Measurements from ENCODE around the gene NEDD8. TPM values are rescaled to one million over a fixed set of nuclear protein-coding genes. Genes with fewer than 3 reads are reported as not detected.

The NEDD8 gene
- polyA plus RNA-seq, 1 donor from 2014 or later: 431 TPM

GRCh38 chr14:24231263-24232120, 675 bp downstream of the NEDD8 start (continued):
- TF ChIP-seq TAF1 (IDR thresholded peaks at IDR 0.05; ENCODE audit: low read depth) (no peak), SMC3 (conservative IDR thresholded peaks at IDR 0.05; ENCODE audit: poor library complexity) (no peak)

- Histone ChIP-seq H3K79me2 (replicated peaks; ENCODE audit: insufficient read depth, low read length) (peaks cover 37% of the 10 kb centered on the region), H3K27ac (ENCODE audit: low read length) (no peak overlapping the region), H2AFZ (ENCODE audit: low read depth, low read length) (no peak overlapping the region), H4K20me1 (ENCODE audit: insufficient read depth) (no peaks in the 10 kb centered on the region), H3K9ac (ENCODE audit: low read length) (no peak overlapping the region), H3K4me3 (ENCODE audit: low read length) (no peak overlapping the region), H3K9me3 (ENCODE audit: low read length) (no peaks in the 10 kb centered on the region), H3F3A (ENCODE audit: insufficient read depth, low read length, poor library complexity, severe bottlenecking) (no peaks in the 10 kb centered on the region), H3K9me2 (ENCODE audit: insufficient read depth, low read length) (no peaks in the 10 kb centered on the region), H3K27me3 (ENCODE audit: insufficient read depth, low read depth, low read length) (no peaks in the 10 kb centered on the region), H3K4me2 (ENCODE audit: low read length) (no peak overlapping the region), H3K36me3 (ENCODE audit: insufficient read depth, low read length) (no peaks in the 10 kb centered on the region)
- TF ChIP-seq CTCF (IDR thresholded peaks at IDR 0.05; ENCODE audit: poor library complexity, severe bottlenecking) (no peak), RAD21 (conservative IDR thresholded peaks at IDR 0.05) (no peak), MXI1 (conservative IDR thresholded peaks at IDR 0.05; ENCODE audit: poor library complexity, severe bottlenecking) (no peak), TAF1 (IDR thresholded peaks at IDR 0.05; ENCODE audit: low read depth) (no peak), EP300 (conservative IDR thresholded peaks at IDR 0.05; ENCODE audit: poor library complexity, severe bottlenecking) (no peak), SMC3 (conservative IDR thresholded peaks at IDR 0.05; ENCODE audit: poor library complexity) (no peak), EZH2 (IDR thresholded peaks at IDR 0.05; ENCODE audit: borderline replicate concordance, insufficient read depth, low read length, poor library complexity, severe bottlenecking) (no peak), POLR2AphosphoS5 (IDR thresholded peaks at IDR 0.05) (no peak)
- TF ChIP-seq, protein P1, sequence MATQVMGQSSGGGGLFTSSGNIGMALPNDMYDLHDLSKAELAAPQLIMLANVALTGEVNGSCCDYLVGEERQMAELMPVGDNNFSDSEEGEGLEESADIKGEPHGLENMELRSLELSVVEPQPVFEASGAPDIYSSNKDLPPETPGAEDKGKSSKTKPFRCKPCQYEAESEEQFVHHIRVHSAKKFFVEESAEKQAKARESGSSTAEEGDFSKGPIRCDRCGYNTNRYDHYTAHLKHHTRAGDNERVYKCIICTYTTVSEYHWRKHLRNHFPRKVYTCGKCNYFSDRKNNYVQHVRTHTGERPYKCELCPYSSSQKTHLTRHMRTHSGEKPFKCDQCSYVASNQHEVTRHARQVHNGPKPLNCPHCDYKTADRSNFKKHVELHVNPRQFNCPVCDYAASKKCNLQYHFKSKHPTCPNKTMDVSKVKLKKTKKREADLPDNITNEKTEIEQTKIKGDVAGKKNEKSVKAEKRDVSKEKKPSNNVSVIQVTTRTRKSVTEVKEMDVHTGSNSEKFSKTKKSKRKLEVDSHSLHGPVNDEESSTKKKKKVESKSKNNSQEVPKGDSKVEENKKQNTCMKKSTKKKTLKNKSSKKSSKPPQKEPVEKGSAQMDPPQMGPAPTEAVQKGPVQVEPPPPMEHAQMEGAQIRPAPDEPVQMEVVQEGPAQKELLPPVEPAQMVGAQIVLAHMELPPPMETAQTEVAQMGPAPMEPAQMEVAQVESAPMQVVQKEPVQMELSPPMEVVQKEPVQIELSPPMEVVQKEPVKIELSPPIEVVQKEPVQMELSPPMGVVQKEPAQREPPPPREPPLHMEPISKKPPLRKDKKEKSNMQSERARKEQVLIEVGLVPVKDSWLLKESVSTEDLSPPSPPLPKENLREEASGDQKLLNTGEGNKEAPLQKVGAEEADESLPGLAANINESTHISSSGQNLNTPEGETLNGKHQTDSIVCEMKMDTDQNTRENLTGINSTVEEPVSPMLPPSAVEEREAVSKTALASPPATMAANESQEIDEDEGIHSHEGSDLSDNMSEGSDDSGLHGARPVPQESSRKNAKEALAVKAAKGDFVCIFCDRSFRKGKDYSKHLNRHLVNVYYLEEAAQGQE (IDR thresholded peaks at IDR 0.05; ENCODE audit: borderline replicate concordance): no peak
These were observed 3.3 kb downstream of the NEDD8 start for GRCh38 chr14:24228902-24229301.

DNA sequence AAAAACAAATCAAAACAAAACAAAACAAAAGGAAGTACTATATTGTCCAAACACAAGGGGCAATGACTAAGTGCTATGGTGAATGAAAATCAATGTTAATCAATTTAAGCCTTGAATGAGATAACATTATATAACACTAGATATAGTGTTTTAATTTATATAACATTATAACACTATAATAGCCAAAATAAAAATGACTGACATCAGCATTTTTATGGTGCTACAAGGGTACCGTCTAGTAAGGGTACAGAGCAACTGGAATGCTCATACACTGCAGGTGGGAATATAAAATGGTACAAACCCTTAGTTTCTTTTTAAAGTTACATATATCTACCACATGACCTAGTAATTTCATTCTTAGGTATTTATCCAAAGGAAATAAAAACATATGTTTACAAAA, 5.7 kb downstream of the NEDD8 start:
- Histone ChIP-seq H3K79me2 (replicated peaks; ENCODE audit: insufficient read depth, low read length) (peaks cover 26% of the 10 kb centered on the region), H4K20me1 (ENCODE audit: insufficient read depth) (no peaks in the 10 kb centered on the region)
- no peak for TF ChIP-seq SMC3 (conservative IDR thresholded peaks at IDR 0.05; ENCODE audit: poor library complexity)
- TF ChIP-seq, protein P1 (IDR thresholded peaks at IDR 0.05; ENCODE audit: borderline replicate concordance): no peak
- no peak for TF ChIP-seq TAF1 (IDR thresholded peaks at IDR 0.05; ENCODE audit: low read depth)
- no peak for TF ChIP-seq CTCF (IDR thresholded peaks at IDR 0.05; ENCODE audit: poor library complexity, severe bottlenecking)
- no peak for TF ChIP-seq MXI1 (conservative IDR thresholded peaks at IDR 0.05; ENCODE audit: poor library complexity, severe bottlenecking)
- no peak for TF ChIP-seq RAD21 (conservative IDR thresholded peaks at IDR 0.05)
- no peak for TF ChIP-seq EZH2 (IDR thresholded peaks at IDR 0.05; ENCODE audit: borderline replicate concordance, insufficient read depth, low read length, poor library complexity, severe bottlenecking)
- no peak for TF ChIP-seq EP300 (conservative IDR thresholded peaks at IDR 0.05; ENCODE audit: poor library complexity, severe bottlenecking)
- no peak for TF ChIP-seq POLR2AphosphoS5 (IDR thresholded peaks at IDR 0.05)

More for the DNA sequence above, 5.7 kb downstream of the NEDD8 start:
- no peak overlapping the region for H2AFZ ChIP-seq (ENCODE audit: low read depth, low read length)
- H3K27ac ChIP-seq (ENCODE audit: low read length): no peak overlapping the region
- H3K9me3 ChIP-seq (ENCODE audit: low read length): no peaks in the 10 kb centered on the region
- H3K9ac ChIP-seq (ENCODE audit: low read length): no peak overlapping the region
- H3K4me2 ChIP-seq (ENCODE audit: low read length): no peak overlapping the region
- no peaks in the 10 kb centered on the region for H3K27me3 ChIP-seq (ENCODE audit: insufficient read depth, low read depth, low read length)
- no peaks in the 10 kb centered on the region for H3K36me3 ChIP-seq (ENCODE audit: insufficient read depth, low read length)
- H3F3A ChIP-seq (ENCODE audit: insufficient read depth, low read length, poor library complexity, severe bottlenecking): no peaks in the 10 kb centered on the region
- no peak overlapping the region for H3K4me3 ChIP-seq (ENCODE audit: low read length)
- no peaks in the 10 kb centered on the region for H3K9me2 ChIP-seq (ENCODE audit: insufficient read depth, low read length)
